Adrenal gland (tissue), 12 donors: ENCODE data around the gene KIF1A. TPM values are rescaled to one million over a fixed set of nuclear protein-coding genes. Genes with fewer than 3 reads are reported as not detected.
A peak's percentile ranks its signal among the peaks of the same experiment; 100 is the strongest.

ENCODE experiments used
- DNase-seq, 7 donors: peaks; one replicate each; pipeline ENCODE4 v3.0.0-alpha.2; 2019 to 2020
- H3K27ac ChIP-seq, 5 donors: fragments of 200-600 bp; sonication (generic) in 4 of 5; 1 replicate in 3 of 5; 2 replicates in 2 of 5; pipeline versions ENCODE4 v1.5.1 to v1.8.0; 2016 to 2020; ENCODE audit warnings: mild to moderate bottlenecking in 1 of 5
- H3K27me3 ChIP-seq: fragments of 200-600 bp; 2 replicates; pipeline ENCODE4 v1.8.0; 2021
- H3K36me3 ChIP-seq, 2 donors: fragments of 200-600 bp; replicated peaks in 1 of 2; 1 replicate in 1 of 2; 2 replicates in 1 of 2; pipeline versions ENCODE4 v1.5.1 to v1.8.0; 2018 to 2022
- H3K4me1 ChIP-seq, 2 donors: fragments of 200-600 bp; replicated peaks in 1 of 2; 1 replicate in 1 of 2; 2 replicates in 1 of 2; pipeline versions ENCODE4 v1.5.1 to v1.8.0; 2018 to 2021
- H3K4me3 ChIP-seq, 4 donors: fragments of 200-600 bp; sonication (generic) in 3 of 4; one replicate each; pipeline ENCODE4 v1.5.1; 2016 to 2018
- H3K9me3 ChIP-seq, 3 donors: fragments of 200-600 bp; sonication (generic) in 1 of 3; replicated peaks in 1 of 3; 1 replicate in 2 of 3; 2 replicates in 1 of 3; pipeline versions ENCODE4 v1.5.1 to v1.8.0; 2016 to 2021
- CTCF ChIP-seq, 6 experiments: fragments of 450-650 bp in 4 of 6; fragments of 200-600 bp in 2 of 6; sonication (generic) in 1 of 6; IDR thresholded peaks; 1 replicate in 5 of 6; 2 replicates in 1 of 6; pipeline versions ENCODE4 v1.5.1 to v1.8.0; 2016 to 2021; ENCODE audit warnings: antibody characterized with exemption in 6 of 6, mild to moderate bottlenecking in 2 of 6, moderate library complexity in 1 of 6
- POLR2A ChIP-seq, 2 donors: fragments of 450-650 bp; IDR thresholded peaks; one replicate each; pipeline ENCODE4 v1.6.1; 2017; ENCODE audit warnings: antibody characterized with exemption in 2 of 2, mild to moderate bottlenecking in 2 of 2, moderate library complexity in 1 of 2
- WGBS, 4 donors: extraction: QIAGEN DNeasy Blood & Tissue Kit in 2 of 4; methylation state at CpG; one replicate each; pipeline versions ENCODE4 v1.1.5 to v1.1.7; 2013 to 2017; 5-methylcytosine and 5-hydroxymethylcytosine counted together
- intact Hi-C, 2 donors: fragments of 100-400 bp; cut with DNase I; formaldehyde crosslinking; loops; one replicate each; pipeline versions ENCODE4 v1.14.1 to v1.15.0; 2022 to 2023
- polyA plus RNA-seq, 3 donors: library from polyadenylated mRNA; stranded (reverse); fragments of 200-250 nt in 2 of 3; fragments of 350-450 nt in 1 of 3; fragmentation: Illumina TruSeq in 1 of 3; extraction: RNeasy Lipid Tissue Mini Kit (QIAGEN cat#74804) in 1 of 3; gene quantifications; one replicate each; pipeline ENCODE4 v1.2.3, GENCODE V29; 2013 to 2014
- total RNA-seq, 9 donors: library from RNA; depleted of rRNA in 4 of 9; stranded (reverse); fragments of >200 nt in 4 of 9; fragments of 120-200 nt in 1 of 9; fragmentation: NEBNext Ultra II Directional in 1 of 9; extraction: Animal tissue kit (Norgen Biotek cat#: 25700) in 1 of 9; gene quantifications; one replicate each; pipeline versions ENCODE4 v1.1.0 to v1.2.4, GENCODE V29; 2013 to 2023
- donor health status: healthy with polysubstance abuse.
- donor health status: Bipolar disorder and iron deficiency.
- donor health status: DM: yes; HTN: yes; CAD: no.
- donor health status: DM: no; HTN: no; CAD: no.
- donor health status: DM: no; HTN: no; CAD: no.
- donor health status: DM: yes; HTN: yes; CAD: no.

Gene KIF1A
- total and polyA plus RNA-seq, 12 donors = 0.35 to 106 (median 11.5) TPM

- no peak overlapping the region for H3K4me3 ChIP-seq
- WGBS, 4 donors = 85 to 91% (median 88%) methylated on average over 4 of the region's 4 CpGs
- no peaks in the 10 kb centered on the region for H3K9me3 ChIP-seq
- H3K27me3 ChIP-seq = peaks cover 15% of the 10 kb centered on the region
- no peaks in the 10 kb centered on the region for H3K36me3 ChIP-seq
- no peak overlapping the region for H3K27ac ChIP-seq
- TF ChIP-seq CTCF (IDR thresholded peaks at IDR 0.05) = no peak
- no peak for TF ChIP-seq POLR2A (IDR thresholded peaks at IDR 0.05)
- intact Hi-C loops = no loop called here
- DNase-seq = peak in 1 of 7 donors; percentile 5
- no peaks in the 10 kb centered on the region for H3K4me1 ChIP-seq
Measured at GRCh38 chr2:240814280-240814679, 5.7 kb downstream of the KIF1A start.

- intact Hi-C loops = no loop called here
- Histone ChIP-seq H3K27ac (no peak overlapping the region), H3K9me3 (no peaks in the 10 kb centered on the region), H3K4me1 (no peaks in the 10 kb centered on the region), H3K36me3 (no peaks in the 10 kb centered on the region), H3K27me3 (peaks cover 6% of the 10 kb centered on the region), H3K4me3 (no peak overlapping the region)
- WGBS, 4 donors = 90 to 94% (median 93%) methylated on average over 14 to 17 of the region's 17 CpGs
- TF ChIP-seq POLR2A (IDR thresholded peaks at IDR 0.05) (no peak), CTCF (IDR thresholded peaks at IDR 0.05) (no peak)
- DNase-seq = peak in 3 of 7 donors; percentile 5 to 45 (median 11)
Measured at GRCh38 chr2:240813231-240813921, 6.6 kb downstream of the KIF1A start.

GRCh38 chr2:240812721-240813120, 7.3 kb downstream of the KIF1A start:
- TF ChIP-seq CTCF (IDR thresholded peaks at IDR 0.05) (no peak), POLR2A (IDR thresholded peaks at IDR 0.05) (no peak)
- Histone ChIP-seq H3K27me3 (no peaks in the 10 kb centered on the region), H3K4me1 (no peaks in the 10 kb centered on the region), H3K4me3 (no peak overlapping the region), H3K27ac (no peak overlapping the region), H3K9me3 (no peaks in the 10 kb centered on the region), H3K36me3 (no peaks in the 10 kb centered on the region)
- 81 to 89% (median 86%) methylated on average over 20 of the region's 20 CpGs for WGBS, 4 donors
- peak in 3 of 7 donors; percentile 11 to 51 (median 13) for DNase-seq
- intact Hi-C loops = no loop called here

GRCh38 chr2:240812301-240812680, 7.7 kb downstream of the KIF1A start:
- H3K4me1 ChIP-seq = no peaks in the 10 kb centered on the region
- no peak overlapping the region for H3K27ac ChIP-seq
- no peaks in the 10 kb centered on the region for H3K9me3 ChIP-seq
- intact Hi-C loops = no loop called here
- no peaks in the 10 kb centered on the region for H3K27me3 ChIP-seq
- WGBS, 4 donors = 92 to 97% (median 94%) methylated on average over 8 to 10 of the region's 10 CpGs
- DNase-seq = no peak
- no peak for TF ChIP-seq POLR2A (IDR thresholded peaks at IDR 0.05)
- H3K4me3 ChIP-seq = no peak overlapping the region
- H3K36me3 ChIP-seq = no peaks in the 10 kb centered on the region
